ENCODE results near the gene KIF3B.

The KIF3B gene

DNA sequence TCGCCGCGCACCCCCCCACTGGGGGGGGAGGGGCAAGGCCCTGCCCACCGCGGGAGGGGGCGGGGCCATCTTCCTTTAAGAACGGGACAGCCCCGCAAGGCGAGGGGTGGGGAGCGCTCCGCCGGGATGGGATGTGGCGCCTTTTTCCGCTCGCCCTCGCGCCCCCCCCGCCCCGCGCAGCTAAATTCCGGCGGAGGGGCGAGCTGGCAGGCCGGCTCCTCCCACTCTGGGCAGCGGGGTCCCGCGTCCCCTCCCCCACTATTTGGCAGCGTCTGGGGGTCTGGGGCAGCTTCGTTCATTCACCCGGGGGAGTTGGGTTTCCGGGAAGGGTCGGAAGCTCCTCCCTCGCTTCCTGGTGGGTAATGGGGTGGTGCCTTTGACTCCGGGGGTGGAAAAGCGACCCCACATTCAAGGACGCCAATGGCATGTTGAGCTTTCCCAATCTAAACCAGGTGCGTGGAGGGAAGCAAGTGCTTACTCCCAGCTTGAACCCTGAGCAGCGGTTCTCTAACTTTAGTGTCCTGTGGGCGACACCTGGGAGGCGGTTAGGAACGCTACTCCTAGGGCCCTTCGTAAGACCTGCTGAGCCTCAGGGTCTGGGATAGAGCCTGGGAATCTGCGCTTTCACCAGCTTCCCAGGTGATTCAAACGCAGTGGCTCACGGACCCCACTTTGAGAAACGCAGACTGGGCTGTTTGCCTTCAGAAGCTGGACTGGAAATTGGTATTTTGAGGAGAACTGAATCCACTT lies 81.6 kb downstream of the KIF3B start:
- peak overlapping the region; percentile 92 for H3K9ac ChIP-seq (ENCODE audit: low read length)
- no peaks in the 10 kb centered on the region for H3K9me2 ChIP-seq (ENCODE audit: low read depth, low read length)
- no peak overlapping the region for H2AFZ ChIP-seq (ENCODE audit: low read length)
- no peaks in the 10 kb centered on the region for H3K9me3 ChIP-seq (ENCODE audit: low read length)
- peaks cover 53% of the 10 kb centered on the region for H3K79me2 ChIP-seq (ENCODE audit: insufficient read depth, low read length)
- H3K4me2 ChIP-seq (ENCODE audit: low read length) = peak overlapping the region; percentile 86
- H3K27me3 ChIP-seq (ENCODE audit: insufficient read depth, low read length) = no peaks in the 10 kb centered on the region
- H3K27ac ChIP-seq (ENCODE audit: low read depth, low read length, poor library complexity, severe bottlenecking) = peak overlapping the region; percentile 90
- H3K36me3 ChIP-seq (ENCODE audit: insufficient read depth, low read length) = peaks cover 23% of the 10 kb centered on the region
- peak; percentile 6; the same call in 1 of the 2 replicates for TF ChIP-seq CTCF (IDR thresholded peaks at IDR 0.05; ENCODE audit: low read length)
- no peak for TF ChIP-seq EZH2 (IDR thresholded peaks at IDR 0.05; ENCODE audit: borderline replicate concordance, low read length)
- H3K4me1 ChIP-seq (ENCODE audit: insufficient read depth, low read length, severe bottlenecking) = peaks cover 77% of the 10 kb centered on the region
- no peaks in the 10 kb centered on the region for H4K20me1 ChIP-seq (ENCODE audit: insufficient read depth, low read length)
- peaks cover 13% of the 10 kb centered on the region; the same call in 1 of the 2 replicates for H3F3A ChIP-seq (ENCODE audit: insufficient read depth, low read length)
- H3K4me3 ChIP-seq (ENCODE audit: low read depth, low read length, poor library complexity, severe bottlenecking) = peak overlapping the region; percentile 96

- Histone ChIP-seq H2AFZ (ENCODE audit: low read length) (no peak overlapping the region), H3K9ac (ENCODE audit: low read length) (peak overlapping the region; percentile 92)
Observed at GRCh38 chr20:32359633-32360332, 82.3 kb downstream of the KIF3B start.

DNA sequence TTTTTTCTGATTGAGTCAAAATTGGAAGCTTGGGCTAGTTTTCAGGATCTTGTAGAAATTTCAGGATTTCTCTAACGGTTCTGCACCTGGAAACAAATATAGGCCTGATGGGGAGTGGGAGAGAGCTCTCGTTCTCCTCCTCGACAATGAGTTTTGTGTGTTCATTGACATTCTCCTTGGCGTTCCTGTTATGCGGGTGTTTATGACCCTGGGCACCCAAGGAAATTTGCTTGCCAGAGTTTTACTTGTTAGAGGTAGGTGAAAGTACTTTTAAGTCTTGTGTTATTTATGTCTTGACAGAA lies 82.8 kb downstream of the KIF3B start:
- Histone ChIP-seq H3K9me2 (ENCODE audit: low read depth, low read length) (no peaks in the 10 kb centered on the region), H3K27ac (ENCODE audit: low read depth, low read length, poor library complexity, severe bottlenecking) (peak overlapping the region; percentile 90), H2AFZ (ENCODE audit: low read length) (no peak overlapping the region), H3F3A (ENCODE audit: insufficient read depth, low read length) (peaks cover 10% of the 10 kb centered on the region; the same call in 1 of the 2 replicates), H3K4me2 (ENCODE audit: low read length) (peak overlapping the region; percentile 86), H4K20me1 (ENCODE audit: insufficient read depth, low read length) (no peaks in the 10 kb centered on the region), H3K79me2 (ENCODE audit: insufficient read depth, low read length) (peaks cover 65% of the 10 kb centered on the region), H3K4me1 (ENCODE audit: insufficient read depth, low read length, severe bottlenecking) (peaks cover 77% of the 10 kb centered on the region), H3K4me3 (ENCODE audit: low read depth, low read length, poor library complexity, severe bottlenecking) (peak overlapping the region; percentile 96), H3K36me3 (ENCODE audit: insufficient read depth, low read length) (peaks cover 23% of the 10 kb centered on the region), H3K27me3 (ENCODE audit: insufficient read depth, low read length) (no peaks in the 10 kb centered on the region), H3K9me3 (ENCODE audit: low read length) (no peaks in the 10 kb centered on the region), H3K9ac (ENCODE audit: low read length) (peak overlapping the region; percentile 92)
- TF ChIP-seq EZH2 (IDR thresholded peaks at IDR 0.05; ENCODE audit: borderline replicate concordance, low read length) (no peak), CTCF (IDR thresholded peaks at IDR 0.05; ENCODE audit: low read length) (no peak)

More at GRCh38 chr20:32359633-32360332, 82.3 kb downstream of the KIF3B start:
- Histone ChIP-seq H3K27me3 (ENCODE audit: insufficient read depth, low read length) (no peaks in the 10 kb centered on the region), H3F3A (ENCODE audit: insufficient read depth, low read length) (peaks cover 13% of the 10 kb centered on the region; the same call in 1 of the 2 replicates), H3K9me2 (ENCODE audit: low read depth, low read length) (no peaks in the 10 kb centered on the region), H3K4me3 (ENCODE audit: low read depth, low read length, poor library complexity, severe bottlenecking) (peak overlapping the region; percentile 96), H3K79me2 (ENCODE audit: insufficient read depth, low read length) (peaks cover 60% of the 10 kb centered on the region), H3K4me1 (ENCODE audit: insufficient read depth, low read length, severe bottlenecking) (peaks cover 77% of the 10 kb centered on the region), H3K27ac (ENCODE audit: low read depth, low read length, poor library complexity, severe bottlenecking) (peak overlapping the region; percentile 90), H3K9me3 (ENCODE audit: low read length) (no peaks in the 10 kb centered on the region), H3K36me3 (ENCODE audit: insufficient read depth, low read length) (peaks cover 23% of the 10 kb centered on the region), H4K20me1 (ENCODE audit: insufficient read depth, low read length) (no peaks in the 10 kb centered on the region), H3K4me2 (ENCODE audit: low read length) (peak overlapping the region; percentile 86)
- TF ChIP-seq CTCF (IDR thresholded peaks at IDR 0.05; ENCODE audit: low read length) (no peak), EZH2 (IDR thresholded peaks at IDR 0.05; ENCODE audit: borderline replicate concordance, low read length) (no peak)
